Measurements from ENCODE around the gene RIMBP2. TPM values are rescaled to one million over a fixed set of nuclear protein-coding genes. Genes with fewer than 3 reads are reported as not detected.
"Not testable (repeated sequence)": the region's sequence is repeated elsewhere in the genome, so short reads cannot be mapped to it uniquely, and the experiment has no call there.

Gene RIMBP2
- total RNA-seq, 1 donor from 2014 or later = 47.7 TPM

GRCh38 chr12:130709151-130709970 lies 6.7 kb downstream of the RIMBP2 start:
- DNase-seq (ENCODE audit: low spot score in 2 of 2) (no peak), FAIRE-seq (no peak)

- DNase-seq (ENCODE audit: low spot score in 2 of 2) (no peak), FAIRE-seq (no peak)
Measured at GRCh38 chr12:130708648-130709047, 7.5 kb downstream of the RIMBP2 start.

DNA sequence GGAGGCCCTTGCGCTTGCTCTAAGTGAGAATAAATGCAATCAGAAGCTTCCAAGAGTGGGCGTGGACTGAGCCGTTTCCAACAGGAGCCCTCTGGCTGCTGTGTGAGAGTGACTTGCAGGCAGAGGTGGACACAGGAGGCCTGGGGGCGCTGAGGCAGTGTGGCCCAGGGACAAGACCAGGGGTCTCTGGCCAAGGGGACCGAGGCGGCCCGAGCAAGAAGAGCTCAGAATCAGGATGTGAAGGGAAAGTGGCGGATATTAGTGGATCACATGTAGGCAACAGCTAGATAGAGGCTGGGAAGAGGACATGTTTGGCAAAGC lies 8.6 kb downstream of the RIMBP2 start:
- DNase-seq (ENCODE audit: low spot score in 2 of 2) (no peak), FAIRE-seq (no peak)

- no peak for DNase-seq (ENCODE audit: low spot score in 2 of 2)
- no peak for FAIRE-seq
Measured at GRCh38 chr12:130706885-130707570, 9.1 kb downstream of the RIMBP2 start.

- no peak for DNase-seq (ENCODE audit: low spot score in 2 of 2)
- no peak for FAIRE-seq
Measured at GRCh38 chr12:130706311-130706710, 9.8 kb downstream of the RIMBP2 start.

DNA sequence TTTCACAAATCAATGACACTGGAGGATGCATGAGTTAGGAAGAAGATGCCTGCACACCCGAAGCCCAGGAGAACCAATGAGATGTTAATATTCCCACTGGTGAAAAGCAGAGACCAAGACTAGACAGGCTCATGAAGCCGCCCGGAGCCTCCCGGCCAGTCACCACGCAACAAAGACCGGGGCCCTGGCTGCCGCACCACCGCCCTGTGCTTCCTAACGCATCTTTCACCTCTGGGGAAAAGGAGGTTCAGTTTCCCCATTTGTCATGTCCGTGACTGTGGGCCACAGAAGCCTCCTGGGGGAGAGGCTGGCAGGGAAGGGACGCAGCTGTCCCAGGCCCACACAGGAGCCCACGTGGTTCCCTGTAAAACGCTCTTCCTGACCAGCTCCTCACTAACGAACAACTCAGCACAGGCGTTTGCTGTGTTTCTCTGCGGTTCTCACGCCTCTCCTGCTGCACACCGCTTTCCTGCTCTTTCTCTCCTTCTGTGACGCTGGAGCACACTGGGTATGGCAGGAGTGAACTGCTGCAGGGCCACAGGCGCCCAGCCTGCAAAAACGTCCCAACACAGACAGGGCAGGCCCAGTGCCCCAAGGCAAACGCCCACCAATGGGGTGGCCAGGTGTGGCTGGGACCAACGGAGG lies 10.8 kb downstream of the RIMBP2 start:
- no peak for DNase-seq (ENCODE audit: low spot score in 2 of 2)
- no peak for FAIRE-seq

DNA sequence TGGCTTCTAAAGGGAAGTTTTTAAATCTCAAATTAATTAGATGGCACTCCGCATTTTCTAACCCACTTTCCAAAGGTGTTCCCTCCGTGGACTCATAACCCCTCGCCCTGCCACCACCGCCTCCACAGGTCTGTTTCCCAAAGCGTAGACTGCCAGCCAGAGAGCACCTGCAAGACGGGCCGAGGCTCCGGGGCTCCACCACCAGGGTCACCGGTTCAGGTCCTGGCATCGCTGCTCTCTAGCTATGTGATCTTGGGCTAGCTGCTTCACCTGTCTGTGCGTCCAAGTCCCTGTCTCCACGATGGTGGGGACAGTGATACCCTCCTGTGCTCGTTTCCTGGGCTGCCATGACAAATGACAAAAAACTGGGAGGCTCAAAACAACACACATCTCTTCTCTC lies 11.5 kb downstream of the RIMBP2 start:
- DNase-seq (ENCODE audit: low spot score in 2 of 2) = no peak
- no peak for FAIRE-seq

GRCh38 chr12:130703733-130704375 lies 12.2 kb downstream of the RIMBP2 start:
- DNase-seq (ENCODE audit: low spot score in 2 of 2) (no peak), FAIRE-seq (no peak)

- FAIRE-seq = no peak
Measured at GRCh38 chr12:130702966-130703732, 12.9 kb downstream of the RIMBP2 start.

GRCh38 chr12:130701402-130701744 lies 14.7 kb downstream of the RIMBP2 start:
- FAIRE-seq (no peak), DNase-seq (ENCODE audit: low spot score in 2 of 2) (no peak)

More at GRCh38 chr12:130702966-130703732, 12.9 kb downstream of the RIMBP2 start:
- no peak for DNase-seq (ENCODE audit: low spot score in 2 of 2)

DNA sequence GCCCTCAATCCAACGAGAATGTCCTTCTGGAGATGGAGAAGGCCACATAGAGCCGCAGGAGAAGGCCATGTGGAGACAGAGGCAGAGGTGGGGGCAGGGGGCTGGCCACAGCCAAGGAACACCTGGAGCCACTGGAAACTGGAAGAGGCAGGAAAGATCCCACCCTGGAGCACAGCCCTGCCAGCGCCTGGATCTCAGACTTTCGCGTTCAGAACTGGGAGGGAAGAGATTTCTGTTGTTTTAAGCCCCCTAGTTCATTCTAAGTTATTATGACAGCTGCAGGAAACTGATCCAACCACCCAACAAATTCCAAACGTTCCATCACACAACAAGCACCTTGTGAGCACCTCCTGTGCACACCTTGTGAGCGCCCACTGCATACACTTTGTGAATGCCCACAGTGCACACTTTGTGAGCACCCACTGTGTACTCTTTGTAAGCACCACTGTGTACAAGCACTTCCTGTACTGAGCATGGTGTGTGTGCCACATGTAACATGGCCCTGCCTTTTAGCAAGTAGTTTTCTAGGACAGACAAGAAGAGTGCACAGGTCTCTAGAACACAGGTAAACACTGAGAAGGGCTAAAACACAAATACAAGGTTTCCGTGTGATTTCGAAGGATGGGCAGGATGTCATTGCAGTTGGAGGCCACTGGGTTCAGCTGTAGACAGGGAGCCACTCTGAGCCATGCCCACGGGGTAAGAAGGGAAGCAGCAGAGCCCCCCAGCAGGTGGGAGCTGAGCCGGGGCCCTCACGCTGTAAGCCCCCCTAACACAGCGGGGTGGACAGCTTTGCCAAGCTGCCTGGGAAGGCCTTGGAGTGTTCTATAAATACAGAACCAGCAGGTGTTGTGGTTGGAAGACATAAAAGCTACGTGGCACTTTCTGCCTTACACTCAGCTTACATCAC lies 15.4 kb downstream of the RIMBP2 start:
- FAIRE-seq = no peak

GRCh38 chr12:130698106-130698505 lies 18.0 kb downstream of the RIMBP2 start:
- DNase-seq (ENCODE audit: low spot score in 2 of 2) = no peak
- no peak for FAIRE-seq

More for the DNA sequence above, 15.4 kb downstream of the RIMBP2 start:
- no peak for DNase-seq (ENCODE audit: low spot score in 2 of 2)

GRCh38 chr12:130696379-130697100 lies 19.6 kb downstream of the RIMBP2 start:
- no peak for DNase-seq (ENCODE audit: low spot score in 2 of 2)
- no peak for FAIRE-seq

DNA sequence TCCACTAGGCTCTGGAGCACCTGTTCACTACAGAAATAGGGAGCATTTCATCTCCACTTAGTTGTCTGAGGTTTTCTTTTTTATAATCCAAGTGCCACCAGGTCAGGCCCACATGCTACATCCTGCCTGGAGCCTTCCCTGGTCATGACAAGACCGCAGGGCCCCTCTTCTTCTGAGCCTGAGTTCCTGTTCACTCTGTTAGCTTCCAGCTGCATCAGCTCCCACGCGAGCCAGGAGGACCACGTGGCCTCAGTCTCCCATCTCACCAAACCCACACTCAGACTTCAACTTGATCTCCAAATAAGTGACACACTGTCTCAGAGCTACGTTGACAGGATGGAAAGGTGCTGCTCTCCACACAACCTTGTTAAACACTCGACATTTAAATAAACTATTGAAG lies 21.0 kb downstream of the RIMBP2 start:
- DNase-seq (ENCODE audit: low spot score in 2 of 2) (no peak), FAIRE-seq (no peak)

DNA sequence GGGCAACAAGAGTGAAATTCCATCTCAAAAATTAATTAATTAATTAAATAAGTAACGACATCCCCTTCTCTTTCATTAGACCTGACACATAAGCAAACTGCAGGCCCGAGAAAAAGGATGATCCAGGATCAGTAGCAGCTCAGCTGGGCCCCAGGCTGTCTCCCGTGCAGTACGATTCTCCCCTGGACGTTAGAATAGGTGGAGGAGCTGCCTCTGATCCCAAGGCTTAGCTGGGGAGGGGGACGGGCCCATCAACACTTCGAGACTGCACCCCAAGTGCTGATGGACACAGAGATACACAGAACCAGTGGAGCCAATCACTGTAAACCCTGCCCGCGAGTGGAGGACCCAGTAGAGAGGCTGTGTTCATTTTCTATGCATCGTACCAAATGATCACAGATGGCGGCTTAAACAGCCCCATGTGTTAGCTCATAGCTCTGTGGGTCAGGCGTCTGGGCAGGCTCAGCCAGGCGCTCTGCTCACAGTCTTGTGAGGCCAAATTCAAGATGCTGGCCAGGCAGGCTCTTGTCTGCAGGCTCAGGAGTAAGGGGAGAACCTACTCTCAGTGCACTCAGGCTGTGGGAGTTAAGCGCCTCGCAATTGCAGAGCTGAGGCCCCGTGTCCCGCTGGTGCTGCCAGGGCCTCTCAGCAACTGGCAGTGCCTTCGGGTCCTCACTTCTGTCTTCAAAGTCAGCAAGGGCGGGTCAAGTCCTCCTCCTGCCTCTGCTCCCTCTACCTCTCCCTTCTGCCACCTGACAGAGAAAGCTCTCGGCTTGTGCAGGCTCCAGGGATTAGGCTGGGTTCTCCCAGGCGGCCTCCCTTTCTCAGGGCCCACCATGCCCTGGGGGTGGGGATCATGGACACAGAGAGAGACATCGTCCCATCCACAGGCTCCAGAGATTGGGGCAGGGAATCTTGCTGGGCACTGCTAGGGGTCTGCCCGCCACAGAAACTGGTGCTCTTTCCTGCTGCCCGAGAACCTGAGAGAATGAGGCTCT lies 26.4 kb downstream of the RIMBP2 start:
- FAIRE-seq (no peak), DNase-seq (ENCODE audit: low spot score in 2 of 2) (no peak)

GRCh38 chr12:130688999-130689398 lies 27.1 kb downstream of the RIMBP2 start:
- not testable (repeated sequence) for FAIRE-seq; DNase-seq (ENCODE audit: low spot score in 2 of 2)

Data from frontal cortex (tissue), 4 donors.